ENCODE measurements around the gene IGF2BP1.

Gene IGF2BP1

DNA sequence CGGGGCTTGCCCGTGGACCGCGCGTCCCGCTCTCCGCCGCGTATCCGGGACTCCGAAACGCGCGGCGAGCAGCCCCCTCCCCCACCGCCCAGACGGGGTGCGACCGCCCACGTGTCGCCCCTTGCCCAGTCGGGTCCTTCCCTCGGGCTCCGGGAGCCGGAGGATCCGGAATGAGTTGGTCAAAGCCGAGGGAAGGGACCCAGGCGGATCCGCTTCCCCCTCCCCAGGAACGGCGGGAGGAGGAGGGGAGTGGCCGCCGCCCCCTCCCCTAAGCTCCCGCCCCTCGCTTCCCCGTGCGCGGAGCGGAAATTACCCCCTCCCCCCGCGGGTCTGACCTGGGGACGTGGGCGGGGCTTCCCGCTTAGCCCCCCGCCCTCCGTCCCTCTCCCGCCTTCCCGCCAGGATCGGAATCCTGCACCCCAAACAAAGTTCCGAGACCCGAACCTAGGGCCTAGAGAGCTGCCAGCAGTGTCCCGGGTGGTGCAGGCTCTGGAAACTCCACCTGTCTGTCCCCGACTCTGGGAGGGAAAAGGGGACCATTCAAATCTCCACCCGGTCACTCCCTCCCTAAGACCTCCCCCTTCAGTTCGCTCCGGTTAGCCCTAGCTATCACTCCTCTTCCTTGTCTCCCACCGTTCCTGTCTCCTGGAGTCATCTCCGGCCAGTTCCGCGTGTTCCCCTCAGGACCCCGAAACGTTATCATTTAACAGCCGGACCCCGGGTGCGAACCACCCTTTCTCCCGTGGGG lies 1.0 kb upstream of the IGF2BP1 start:
- peaks cover 3% of the 10 kb centered on the region; the same call in 1 of the 2 replicates for H3K27me3 ChIP-seq (ENCODE audit: insufficient read depth, low read depth)
- H3K9ac ChIP-seq, result peak overlapping the region; percentile 89; the same call in 1 of the 2 replicates
- no peak overlapping the region for H3K27ac ChIP-seq
- peak overlapping the region; percentile 70 for H3K4me2 ChIP-seq
- peak overlapping the region; percentile 93 for H2AFZ ChIP-seq (ENCODE audit: low read depth)
- H3K4me3 ChIP-seq (IDR thresholded peaks at IDR 0.05; ENCODE audit: insufficient read depth, low read depth, low read length), result no peak overlapping the region
- no peaks in the 10 kb centered on the region for H4K20me1 ChIP-seq (ENCODE audit: insufficient read depth)
- H3K36me3 ChIP-seq (ENCODE audit: insufficient read depth), result no peaks in the 10 kb centered on the region
- no peaks in the 10 kb centered on the region for H3K4me1 ChIP-seq (ENCODE audit: low read depth, poor library complexity, severe bottlenecking)
- H3K79me2 ChIP-seq (ENCODE audit: insufficient read depth, low read depth), result no peaks in the 10 kb centered on the region
- TF ChIP-seq, protein P1, sequence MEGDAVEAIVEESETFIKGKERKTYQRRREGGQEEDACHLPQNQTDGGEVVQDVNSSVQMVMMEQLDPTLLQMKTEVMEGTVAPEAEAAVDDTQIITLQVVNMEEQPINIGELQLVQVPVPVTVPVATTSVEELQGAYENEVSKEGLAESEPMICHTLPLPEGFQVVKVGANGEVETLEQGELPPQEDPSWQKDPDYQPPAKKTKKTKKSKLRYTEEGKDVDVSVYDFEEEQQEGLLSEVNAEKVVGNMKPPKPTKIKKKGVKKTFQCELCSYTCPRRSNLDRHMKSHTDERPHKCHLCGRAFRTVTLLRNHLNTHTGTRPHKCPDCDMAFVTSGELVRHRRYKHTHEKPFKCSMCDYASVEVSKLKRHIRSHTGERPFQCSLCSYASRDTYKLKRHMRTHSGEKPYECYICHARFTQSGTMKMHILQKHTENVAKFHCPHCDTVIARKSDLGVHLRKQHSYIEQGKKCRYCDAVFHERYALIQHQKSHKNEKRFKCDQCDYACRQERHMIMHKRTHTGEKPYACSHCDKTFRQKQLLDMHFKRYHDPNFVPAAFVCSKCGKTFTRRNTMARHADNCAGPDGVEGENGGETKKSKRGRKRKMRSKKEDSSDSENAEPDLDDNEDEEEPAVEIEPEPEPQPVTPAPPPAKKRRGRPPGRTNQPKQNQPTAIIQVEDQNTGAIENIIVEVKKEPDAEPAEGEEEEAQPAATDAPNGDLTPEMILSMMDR (conservative IDR thresholded peaks at IDR 0.05; ENCODE audit: low read depth, low read length), result no peak

DNA sequence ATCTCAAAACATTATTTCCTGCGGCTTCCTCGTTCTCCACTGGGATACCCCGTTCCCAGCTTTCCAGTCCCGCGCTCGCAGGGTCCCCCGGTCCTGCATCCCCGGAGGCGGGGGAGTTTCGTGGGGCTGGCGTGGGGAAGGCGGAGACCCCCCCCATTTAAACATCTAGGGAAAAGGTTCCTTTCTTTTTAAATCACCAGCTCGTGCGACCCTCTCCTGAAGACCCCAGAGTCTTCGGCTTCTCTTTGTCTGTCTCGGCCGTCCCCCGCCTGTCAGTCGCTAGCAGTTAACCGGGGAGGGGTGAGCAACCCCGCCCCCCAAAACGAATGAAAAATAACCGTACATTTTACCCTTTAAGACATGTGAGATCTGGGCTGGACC lies 473 bp upstream of the IGF2BP1 start:
- Histone ChIP-seq H3K4me3 (IDR thresholded peaks at IDR 0.05; ENCODE audit: insufficient read depth, low read depth, low read length) (no peak overlapping the region), H3K27me3 (ENCODE audit: insufficient read depth, low read depth) (peaks cover 3% of the 10 kb centered on the region; the same call in 1 of the 2 replicates), H3K79me2 (ENCODE audit: insufficient read depth, low read depth) (no peaks in the 10 kb centered on the region), H3K9ac (peak overlapping the region; percentile 89), H3K4me2 (peak overlapping the region; percentile 70), H4K20me1 (ENCODE audit: insufficient read depth) (no peaks in the 10 kb centered on the region), H3K27ac (no peak overlapping the region; the same call in 1 of the 2 replicates), H3K4me1 (ENCODE audit: low read depth, poor library complexity, severe bottlenecking) (no peaks in the 10 kb centered on the region), H2AFZ (ENCODE audit: low read depth) (peak overlapping the region; percentile 93), H3K36me3 (ENCODE audit: insufficient read depth) (no peaks in the 10 kb centered on the region)
- TF ChIP-seq, protein P1 (conservative IDR thresholded peaks at IDR 0.05; ENCODE audit: low read depth, low read length), result no peak

DNA sequence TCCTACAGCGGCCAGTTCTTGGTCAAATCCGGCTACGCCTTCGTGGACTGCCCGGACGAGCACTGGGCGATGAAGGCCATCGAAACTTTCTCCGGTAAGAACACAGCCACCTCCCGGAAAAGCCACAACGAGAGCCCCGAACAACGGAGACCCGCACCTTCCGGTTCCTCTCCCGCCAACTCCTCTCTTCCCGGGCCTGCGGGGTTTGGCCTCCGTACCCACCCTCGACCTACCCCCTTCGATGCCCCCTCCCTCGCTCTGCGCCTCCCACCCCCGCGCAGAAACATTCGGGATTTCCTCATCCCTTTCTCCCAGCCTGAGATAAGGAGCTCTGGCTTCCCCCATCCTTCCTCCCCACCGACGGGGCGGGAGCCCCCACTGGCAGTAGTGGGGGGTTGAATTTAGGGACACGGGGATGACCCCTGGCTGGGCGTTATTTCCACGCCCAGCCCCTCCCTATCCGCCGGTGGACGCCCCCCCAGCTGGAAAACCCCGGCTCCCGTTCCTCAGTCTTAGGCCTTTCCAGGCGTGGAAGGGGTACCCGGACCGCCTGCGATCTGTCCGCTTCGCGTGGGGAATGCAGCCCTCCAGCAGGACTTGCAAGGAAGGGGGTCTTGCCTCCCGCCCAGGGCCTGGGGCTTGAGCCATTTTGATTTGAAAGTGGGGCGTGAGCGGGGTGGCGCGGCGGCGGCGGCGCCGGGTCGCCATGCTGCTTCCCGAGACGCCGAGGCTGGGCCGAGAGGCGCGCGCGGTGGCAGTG lies 822 bp downstream of the IGF2BP1 start:
- peak overlapping the region; percentile 93 for H2AFZ ChIP-seq (ENCODE audit: low read depth)
- H3K4me1 ChIP-seq (ENCODE audit: low read depth, poor library complexity, severe bottlenecking), result no peaks in the 10 kb centered on the region
- H3K4me2 ChIP-seq, result peak overlapping the region; percentile 70
- TF ChIP-seq, protein P1 (conservative IDR thresholded peaks at IDR 0.05; ENCODE audit: low read depth, low read length), result no peak
- H3K27me3 ChIP-seq (ENCODE audit: insufficient read depth, low read depth), result peaks cover 3% of the 10 kb centered on the region; the same call in 1 of the 2 replicates
- H3K9ac ChIP-seq, result peak overlapping the region; percentile 89
- no peaks in the 10 kb centered on the region for H3K79me2 ChIP-seq (ENCODE audit: insufficient read depth, low read depth)
- no peak overlapping the region for H3K4me3 ChIP-seq (IDR thresholded peaks at IDR 0.05; ENCODE audit: insufficient read depth, low read depth, low read length)
- no peaks in the 10 kb centered on the region for H4K20me1 ChIP-seq (ENCODE audit: insufficient read depth)
- H3K36me3 ChIP-seq (ENCODE audit: insufficient read depth), result no peaks in the 10 kb centered on the region
- H3K27ac ChIP-seq, result peak overlapping the region; percentile 57

DNA sequence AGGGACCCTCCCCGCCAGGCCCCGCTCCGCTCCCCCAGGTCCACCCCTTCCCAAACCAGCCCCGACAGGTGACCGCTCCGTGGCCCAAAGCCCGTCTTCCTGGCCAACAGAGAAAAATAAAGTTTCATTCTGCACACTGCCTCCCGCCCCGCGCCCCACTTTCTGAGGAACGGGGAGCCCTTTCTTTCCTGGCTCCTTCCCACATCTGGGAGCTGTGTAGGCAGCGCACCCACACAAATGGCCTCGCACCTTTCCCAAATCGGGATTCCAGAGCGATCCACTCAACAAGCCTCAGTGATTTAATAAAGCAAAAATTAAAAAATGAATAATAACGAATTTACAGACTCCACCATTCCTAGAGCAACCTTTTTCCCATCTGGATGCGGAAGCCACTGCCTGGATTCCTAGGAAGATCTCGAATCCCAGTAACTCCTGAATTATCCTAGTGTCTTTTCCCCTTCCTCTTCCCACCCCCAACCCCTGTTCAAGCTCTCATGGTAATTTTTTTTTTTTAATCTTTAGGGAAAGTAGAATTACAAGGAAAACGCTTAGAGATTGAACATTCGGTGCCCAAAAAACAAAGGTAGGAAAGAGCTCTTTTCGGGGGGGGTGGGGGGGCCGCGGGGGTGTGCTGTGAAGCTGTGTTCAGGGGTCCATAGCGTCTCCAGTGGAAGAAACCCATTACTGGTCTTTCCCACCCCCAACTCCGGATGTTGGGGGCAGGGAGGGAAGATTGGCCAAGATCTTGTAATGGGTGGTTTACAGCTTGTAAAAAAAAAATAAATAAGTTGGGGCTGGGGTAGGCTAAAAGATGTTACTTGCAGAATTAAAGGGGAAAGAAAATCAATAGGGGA lies 1.6 kb downstream of the IGF2BP1 start:
- Histone ChIP-seq H4K20me1 (ENCODE audit: insufficient read depth) (no peaks in the 10 kb centered on the region), H3K36me3 (ENCODE audit: insufficient read depth) (no peaks in the 10 kb centered on the region), H2AFZ (ENCODE audit: low read depth) (peak overlapping the region; percentile 93; the same call in 1 of the 2 replicates), H3K27ac (no peak overlapping the region), H3K4me2 (peak overlapping the region; percentile 70), H3K4me1 (ENCODE audit: low read depth, poor library complexity, severe bottlenecking) (no peaks in the 10 kb centered on the region), H3K9ac (peak overlapping the region; percentile 89), H3K79me2 (ENCODE audit: insufficient read depth, low read depth) (no peaks in the 10 kb centered on the region), H3K27me3 (ENCODE audit: insufficient read depth, low read depth) (peaks cover 3% of the 10 kb centered on the region; the same call in 1 of the 2 replicates), H3K4me3 (IDR thresholded peaks at IDR 0.05; ENCODE audit: insufficient read depth, low read depth, low read length) (no peak overlapping the region)
- TF ChIP-seq, protein P1 (conservative IDR thresholded peaks at IDR 0.05; ENCODE audit: low read depth, low read length), result no peak
